Stimulated activated CD8-positive, alpha-beta memory T cell treated with anti-CD3 and anti-CD28 coated beads, Interleukin-4, amount 100 ng/mL, for 4 hours (primary cell): Measurements from ENCODE around the gene PDHX.

ENCODE experiments used
- DNase-seq, 2 donors: peaks; one replicate each; pipeline ENCODE4 v3.0.0-alpha.2; 2020; ENCODE audit warnings: low read depth in 2 of 2, low spot score in 1 of 2

Gene PDHX

GRCh38 chr11:35043936-35044335, 127.5 kb downstream of the PDHX start:
- DNase-seq, result no peak

- DNase-seq, result peak; percentile 36 to 42
These were observed 128.9 kb downstream of the PDHX start for GRCh38 chr11:35045236-35045820.
